GM19351 (cell line): ENCODE measurements around the gene SUCNR1.
A peak's percentile ranks its signal among the peaks of the same experiment; 100 is the strongest.
"Not testable (repeated sequence)": the region's sequence is repeated elsewhere in the genome, so short reads cannot be mapped to it uniquely, and the experiment has no call there.

Source experiments
- ATAC-seq: cut with Tn5 transposase; IDR thresholded peaks from one replicate; pipeline ENCODE4 v1.9.1; 2021; ENCODE audit warnings: mild to moderate bottlenecking, moderate library complexity; ENCODE audit not compliant: unreplicated experiment

SUCNR1 gene

GRCh38 chr3:151900460-151900859 lies 27.0 kb downstream of the SUCNR1 start:
- ATAC-seq = no peak

- ATAC-seq = no peak
Observed at GRCh38 chr3:151900884-151901643, 27.6 kb downstream of the SUCNR1 start.

- ATAC-seq = no peak
Observed at GRCh38 chr3:151901644-151902285, 28.3 kb downstream of the SUCNR1 start.

- no peak for ATAC-seq
Observed at GRCh38 chr3:151903501-151903991, 30.1 kb downstream of the SUCNR1 start.

GRCh38 chr3:151905647-151906046 lies 32.2 kb downstream of the SUCNR1 start:
- ATAC-seq = no peak

- no peak for ATAC-seq
Observed at GRCh38 chr3:151906751-151907150, 33.3 kb downstream of the SUCNR1 start.

- ATAC-seq = no peak
Observed at GRCh38 chr3:151908399-151908798, 35.0 kb downstream of the SUCNR1 start.

GRCh38 chr3:151909681-151910405 lies 36.4 kb downstream of the SUCNR1 start:
- ATAC-seq = no peak

- no peak for ATAC-seq
Observed at GRCh38 chr3:151911462-151911861, 38.0 kb downstream of the SUCNR1 start.

- no peak for ATAC-seq
Observed at GRCh38 chr3:151912028-151912427, 38.6 kb downstream of the SUCNR1 start.

- ATAC-seq = no peak
Observed at GRCh38 chr3:151916781-151917180, 43.3 kb downstream of the SUCNR1 start.

GRCh38 chr3:151918253-151919029 lies 45.0 kb downstream of the SUCNR1 start:
- ATAC-seq = peak; percentile 75

GRCh38 chr3:151919030-151919328 lies 45.5 kb downstream of the SUCNR1 start:
- ATAC-seq = no peak

GRCh38 chr3:151919446-151919845 lies 46.0 kb downstream of the SUCNR1 start:
- ATAC-seq = no peak

GRCh38 chr3:151923901-151924300 lies 50.5 kb downstream of the SUCNR1 start:
- ATAC-seq = no peak

- no peak for ATAC-seq
Observed at GRCh38 chr3:151924753-151925152, 51.3 kb downstream of the SUCNR1 start.

GRCh38 chr3:151925419-151925818 lies 52.0 kb downstream of the SUCNR1 start:
- no peak for ATAC-seq

GRCh38 chr3:151925876-151926275 lies 52.4 kb downstream of the SUCNR1 start:
- no peak for ATAC-seq

- ATAC-seq = no peak
Observed at GRCh38 chr3:151926956-151927355, 53.5 kb downstream of the SUCNR1 start.

- not testable (repeated sequence) for ATAC-seq
Observed at GRCh38 chr3:151927915-151928525, 54.6 kb downstream of the SUCNR1 start.

GRCh38 chr3:151931171-151931570 lies 57.7 kb downstream of the SUCNR1 start:
- ATAC-seq = no peak
